Measurements from ENCODE around the gene ZNF185. TPM values are rescaled to one million over a fixed set of nuclear protein-coding genes. Genes with fewer than 3 reads are reported as not detected.
A peak's percentile ranks its signal among the peaks of the same experiment; 100 is the strongest.

ZNF185 gene
- total and polyA plus RNA-seq, 4 experiments from 2014 or later = 2.0 to 2.9 (median 2.4) TPM

- Mint-ChIP-seq H3K9me3 (no peaks in the 10 kb centered on the region), H3K36me3 (no peaks in the 10 kb centered on the region), H3K27ac (no peak overlapping the region), H3K4me1 (peaks cover 0 to 6% (median 2%) of the 10 kb centered on the region in 4 donors), H3K27me3 (no peaks in the 10 kb centered on the region), H3K4me3 (no peak overlapping the region)
- intact Hi-C loops (cut with micrococcal nuclease) = no loop called here
- no peaks in the 10 kb centered on the region for H3K9me3 ChIP-seq (ENCODE audit: control insufficient read depth in 1 of 2, low read length in 2 of 2)
- H3K4me3 ChIP-seq (ENCODE audit: low read length in 2 of 2) = no peak overlapping the region
- DNase-seq = no peak
- H3K36me3 ChIP-seq (ENCODE audit: insufficient read depth, low read length) = no peaks in the 10 kb centered on the region
- no peak overlapping the region for H3K27ac ChIP-seq (ENCODE audit: low read depth, low read length)
- no peaks in the 10 kb centered on the region for H3K27me3 ChIP-seq (ENCODE audit: insufficient read depth, low read length)
- POLR2A ChIA-PET (ENCODE audit: partially characterized antibody) = no interaction called here
- CTCF ChIA-PET (ENCODE audit: partially characterized antibody) = interaction anchor here (0.6 to 1.2 kb wide), 2 partner anchors 12 to 777 kb away, joined by 3 to 4 read pairs; no protein-coding TSS in a partner anchor
- no peaks in the 10 kb centered on the region for H3K4me1 ChIP-seq (ENCODE audit: insufficient read depth, low read length)
Observed at GRCh38 chrX:152925835-152926234, 28.0 kb downstream of the ZNF185 start.

GRCh38 chrX:152926279-152926678 lies 28.4 kb downstream of the ZNF185 start:
- no peaks in the 10 kb centered on the region for H3K9me3 Mint-ChIP-seq
- Histone ChIP-seq H3K4me1 (ENCODE audit: insufficient read depth, low read length) (no peaks in the 10 kb centered on the region), H3K4me3 (ENCODE audit: low read length in 2 of 2) (no peak overlapping the region), H3K27me3 (ENCODE audit: insufficient read depth, low read length) (no peaks in the 10 kb centered on the region), H3K27ac (ENCODE audit: low read depth, low read length) (no peak overlapping the region), H3K36me3 (ENCODE audit: insufficient read depth, low read length) (no peaks in the 10 kb centered on the region), H3K9me3 (ENCODE audit: control insufficient read depth in 1 of 2, low read length in 2 of 2) (no peaks in the 10 kb centered on the region)
- H3K27ac Mint-ChIP-seq = no peak overlapping the region
- ChIA-PET POLR2A (ENCODE audit: partially characterized antibody) (no interaction called here), CTCF (ENCODE audit: partially characterized antibody) (interaction anchor here (0.6 to 1.2 kb wide), 2 partner anchors 12 to 777 kb away, joined by 3 to 4 read pairs; no protein-coding TSS in a partner anchor)
- no peaks in the 10 kb centered on the region for H3K27me3 Mint-ChIP-seq
- DNase-seq = peak; percentile 14 to 58 (median 25)
- H3K36me3 Mint-ChIP-seq = no peaks in the 10 kb centered on the region
- H3K4me1 Mint-ChIP-seq = peaks cover 0 to 6% (median 2%) of the 10 kb centered on the region in 4 donors
- no peak overlapping the region for H3K4me3 Mint-ChIP-seq
- intact Hi-C loops (cut with micrococcal nuclease) = no loop called here

- no peaks in the 10 kb centered on the region for H3K27me3 ChIP-seq (ENCODE audit: insufficient read depth, low read length)
- ChIA-PET CTCF (ENCODE audit: partially characterized antibody) (interaction anchor here (1.3 kb wide), 1 partner anchor 15 kb away, joined by 4 read pairs; no protein-coding TSS in a partner anchor), POLR2A (ENCODE audit: partially characterized antibody) (no interaction called here)
- H3K36me3 ChIP-seq (ENCODE audit: insufficient read depth, low read length) = no peaks in the 10 kb centered on the region
- Mint-ChIP-seq H3K4me3 (no peak overlapping the region), H3K9me3 (no peaks in the 10 kb centered on the region), H3K27me3 (no peaks in the 10 kb centered on the region), H3K27ac (no peak overlapping the region), H3K4me1 (peaks cover 0 to 6% (median under 1%) of the 10 kb centered on the region in 4 donors), H3K36me3 (no peaks in the 10 kb centered on the region)
- no peaks in the 10 kb centered on the region for H3K4me1 ChIP-seq (ENCODE audit: insufficient read depth, low read length)
- no peak overlapping the region for H3K27ac ChIP-seq (ENCODE audit: low read depth, low read length)
- intact Hi-C loops (cut with micrococcal nuclease) = no loop called here
- no peaks in the 10 kb centered on the region for H3K9me3 ChIP-seq (ENCODE audit: control insufficient read depth in 1 of 2, low read length in 2 of 2)
- no peak for DNase-seq
- H3K4me3 ChIP-seq (ENCODE audit: low read length in 2 of 2) = no peak overlapping the region
Observed at GRCh38 chrX:152926923-152927322, 29.1 kb downstream of the ZNF185 start.

GRCh38 chrX:152927858-152928760 lies 30.2 kb downstream of the ZNF185 start:
- H3K9me3 ChIP-seq (ENCODE audit: control insufficient read depth in 1 of 2, low read length in 2 of 2) = no peaks in the 10 kb centered on the region
- H3K27me3 Mint-ChIP-seq = no peaks in the 10 kb centered on the region
- H3K36me3 ChIP-seq (ENCODE audit: insufficient read depth, low read length) = no peaks in the 10 kb centered on the region
- H3K9me3 Mint-ChIP-seq = no peaks in the 10 kb centered on the region
- no peaks in the 10 kb centered on the region for H3K27me3 ChIP-seq (ENCODE audit: insufficient read depth, low read length)
- no peak overlapping the region for H3K4me3 ChIP-seq (ENCODE audit: low read length in 2 of 2)
- H3K4me3 Mint-ChIP-seq = no peak overlapping the region
- no peak overlapping the region for H3K27ac Mint-ChIP-seq
- H3K36me3 Mint-ChIP-seq = no peaks in the 10 kb centered on the region
- no peaks in the 10 kb centered on the region for H3K4me1 ChIP-seq (ENCODE audit: insufficient read depth, low read length)
- POLR2A ChIA-PET (ENCODE audit: partially characterized antibody) = no interaction called here
- H3K27ac ChIP-seq (ENCODE audit: low read depth, low read length) = no peak overlapping the region
- H3K4me1 Mint-ChIP-seq = peaks cover 0 to 6% (median under 1%) of the 10 kb centered on the region in 4 donors
- intact Hi-C loops (cut with micrococcal nuclease) = no loop called here
- CTCF ChIA-PET (ENCODE audit: partially characterized antibody) = interaction anchor here (1.3 kb wide), 1 partner anchor 14 kb away, joined by 4 read pairs; no protein-coding TSS in a partner anchor
- DNase-seq = no peak

- no peaks in the 10 kb centered on the region for H3K4me1 ChIP-seq (ENCODE audit: insufficient read depth, low read length)
- Mint-ChIP-seq H3K4me3 (no peak overlapping the region), H3K36me3 (no peaks in the 10 kb centered on the region), H3K9me3 (no peaks in the 10 kb centered on the region), H3K4me1 (peaks cover 0 to 6% (median under 1%) of the 10 kb centered on the region in 4 donors), H3K27me3 (no peaks in the 10 kb centered on the region), H3K27ac (no peak overlapping the region)
- CTCF ChIA-PET (ENCODE audit: partially characterized antibody) = no interaction called here
- POLR2A ChIA-PET (ENCODE audit: partially characterized antibody) = no interaction called here
- H3K27ac ChIP-seq (ENCODE audit: low read depth, low read length) = no peak overlapping the region
- no peak for DNase-seq
- H3K27me3 ChIP-seq (ENCODE audit: insufficient read depth, low read length) = no peaks in the 10 kb centered on the region
- no peak overlapping the region for H3K4me3 ChIP-seq (ENCODE audit: low read length in 2 of 2)
- H3K9me3 ChIP-seq (ENCODE audit: control insufficient read depth in 1 of 2, low read length in 2 of 2) = no peaks in the 10 kb centered on the region
- no peaks in the 10 kb centered on the region for H3K36me3 ChIP-seq (ENCODE audit: insufficient read depth, low read length)
- intact Hi-C loops (cut with micrococcal nuclease) = no loop called here
Observed at GRCh38 chrX:152928761-152929400, 31.0 kb downstream of the ZNF185 start.

- Mint-ChIP-seq H3K4me3 (no peak overlapping the region), H3K27me3 (no peaks in the 10 kb centered on the region), H3K4me1 (peaks cover 0 to 6% (median under 1%) of the 10 kb centered on the region in 4 donors), H3K36me3 (no peaks in the 10 kb centered on the region), H3K9me3 (no peaks in the 10 kb centered on the region), H3K27ac (peak overlapping the region in 1 of 7 donors; percentile 37)
- no peak overlapping the region for H3K27ac ChIP-seq (ENCODE audit: low read depth, low read length)
- H3K9me3 ChIP-seq (ENCODE audit: control insufficient read depth in 1 of 2, low read length in 2 of 2) = no peaks in the 10 kb centered on the region
- no peaks in the 10 kb centered on the region for H3K36me3 ChIP-seq (ENCODE audit: insufficient read depth, low read length)
- no peak for DNase-seq
- no peaks in the 10 kb centered on the region for H3K27me3 ChIP-seq (ENCODE audit: insufficient read depth, low read length)
- H3K4me3 ChIP-seq (ENCODE audit: low read length in 2 of 2) = no peak overlapping the region
- CTCF ChIA-PET (ENCODE audit: partially characterized antibody) = no interaction called here
- H3K4me1 ChIP-seq (ENCODE audit: insufficient read depth, low read length) = no peaks in the 10 kb centered on the region
- intact Hi-C loops (cut with micrococcal nuclease) = no loop called here
- POLR2A ChIA-PET (ENCODE audit: partially characterized antibody) = no interaction called here
Observed at GRCh38 chrX:152929898-152930297, 32.0 kb downstream of the ZNF185 start.

- no peak overlapping the region for H3K27ac Mint-ChIP-seq
- no peak overlapping the region for H3K4me3 Mint-ChIP-seq
- no peaks in the 10 kb centered on the region for H3K9me3 Mint-ChIP-seq
- Histone ChIP-seq H3K4me1 (ENCODE audit: insufficient read depth, low read length) (no peaks in the 10 kb centered on the region), H3K4me3 (ENCODE audit: low read length in 2 of 2) (no peak overlapping the region), H3K27me3 (ENCODE audit: insufficient read depth, low read length) (no peaks in the 10 kb centered on the region), H3K36me3 (ENCODE audit: insufficient read depth, low read length) (no peaks in the 10 kb centered on the region), H3K9me3 (ENCODE audit: control insufficient read depth in 1 of 2, low read length in 2 of 2) (no peaks in the 10 kb centered on the region), H3K27ac (ENCODE audit: low read depth, low read length) (no peak overlapping the region)
- ChIA-PET POLR2A (ENCODE audit: partially characterized antibody) (no interaction called here), CTCF (ENCODE audit: partially characterized antibody) (no interaction called here)
- DNase-seq = no peak
- H3K27me3 Mint-ChIP-seq = no peaks in the 10 kb centered on the region
- peaks cover 0 to 6% (median under 1%) of the 10 kb centered on the region in 4 donors for H3K4me1 Mint-ChIP-seq
- intact Hi-C loops (cut with micrococcal nuclease) = no loop called here
- no peaks in the 10 kb centered on the region for H3K36me3 Mint-ChIP-seq
Observed at GRCh38 chrX:152930516-152930915, 32.6 kb downstream of the ZNF185 start.

All from CD4-positive, alpha-beta memory T cell (primary cell).